ENCODE results near the gene IKZF1.

Gene IKZF1

DNA sequence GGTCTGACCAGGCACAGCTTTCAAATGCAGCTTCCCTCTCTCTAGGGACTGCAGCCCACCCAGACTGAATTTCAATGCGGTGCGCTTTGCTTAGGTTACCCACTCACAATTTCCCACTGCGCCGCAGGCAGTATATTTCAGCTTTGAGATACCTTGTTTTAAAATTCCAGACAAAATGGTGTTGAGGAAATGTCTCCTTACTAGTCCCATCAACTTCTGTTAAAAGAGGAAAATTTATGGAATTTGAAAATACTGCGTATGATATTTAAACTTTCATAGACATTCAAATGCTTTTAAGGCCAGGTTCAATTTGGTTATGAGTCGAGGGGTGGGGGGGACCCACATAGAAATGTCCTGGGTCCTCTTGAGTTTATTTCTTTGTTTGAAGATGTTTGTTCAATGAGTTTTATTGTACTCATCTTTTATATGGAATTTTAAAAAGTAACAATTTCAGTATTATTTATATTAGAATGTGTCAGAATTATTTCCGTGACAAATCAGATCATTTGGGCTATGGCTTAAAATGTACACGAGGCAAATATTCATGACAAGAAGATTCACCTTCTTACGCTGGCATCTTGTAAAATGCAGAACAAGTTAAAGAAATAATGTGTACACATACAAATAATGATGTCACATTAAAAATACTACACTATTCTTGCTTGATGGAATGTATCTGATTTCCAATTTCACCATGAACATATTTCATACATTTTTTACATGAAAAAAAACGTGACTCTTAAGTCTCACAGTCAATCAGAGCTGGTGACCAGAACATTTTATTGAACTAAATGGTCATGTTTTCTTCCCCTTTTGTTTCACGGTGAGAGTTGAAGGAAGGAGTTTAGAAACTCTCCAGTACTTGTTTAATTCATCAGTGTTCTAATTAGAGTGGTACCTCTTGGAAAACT is 1.3 kb downstream of the IKZF1 start:
- Histone ChIP-seq H2AFZ (ENCODE audit: low read length) (no peak overlapping the region; the same call in 1 of the 2 replicates), H3K4me1 (ENCODE audit: low read length) (no peaks in the 10 kb centered on the region), H3K9me3 (replicated peaks; ENCODE audit: insufficient read depth, low read length) (no peaks in the 10 kb centered on the region), H4K20me1 (ENCODE audit: insufficient read depth, low read length) (no peaks in the 10 kb centered on the region), H3K4me2 (ENCODE audit: low read depth, low read length) (peak overlapping the region; percentile 97), H3K9ac (ENCODE audit: low read length) (peak overlapping the region; percentile 93), H3K9me2 (replicated peaks; ENCODE audit: insufficient read depth, low read length) (no peaks in the 10 kb centered on the region), H3K4me3 (ENCODE audit: low read length) (peak overlapping the region; percentile 88), H3K27me3 (replicated peaks; ENCODE audit: insufficient read depth, low read length) (no peaks in the 10 kb centered on the region), H3K79me2 (ENCODE audit: low read length) (peaks cover 69% of the 10 kb centered on the region), H3F3A (ENCODE audit: insufficient read depth, low read length) (peaks cover 33% of the 10 kb centered on the region), H3K27ac (ENCODE audit: low read length) (peak overlapping the region; percentile 81), H3K36me3 (replicated peaks; ENCODE audit: insufficient read depth, low read length) (no peaks in the 10 kb centered on the region)
- peak; percentile 37 for DNase-seq
- TF ChIP-seq EZH2 (optimal IDR thresholded peaks at IDR 0.05; ENCODE audit: low read depth, low read length) = no peak
- TF ChIP-seq, protein P1, sequence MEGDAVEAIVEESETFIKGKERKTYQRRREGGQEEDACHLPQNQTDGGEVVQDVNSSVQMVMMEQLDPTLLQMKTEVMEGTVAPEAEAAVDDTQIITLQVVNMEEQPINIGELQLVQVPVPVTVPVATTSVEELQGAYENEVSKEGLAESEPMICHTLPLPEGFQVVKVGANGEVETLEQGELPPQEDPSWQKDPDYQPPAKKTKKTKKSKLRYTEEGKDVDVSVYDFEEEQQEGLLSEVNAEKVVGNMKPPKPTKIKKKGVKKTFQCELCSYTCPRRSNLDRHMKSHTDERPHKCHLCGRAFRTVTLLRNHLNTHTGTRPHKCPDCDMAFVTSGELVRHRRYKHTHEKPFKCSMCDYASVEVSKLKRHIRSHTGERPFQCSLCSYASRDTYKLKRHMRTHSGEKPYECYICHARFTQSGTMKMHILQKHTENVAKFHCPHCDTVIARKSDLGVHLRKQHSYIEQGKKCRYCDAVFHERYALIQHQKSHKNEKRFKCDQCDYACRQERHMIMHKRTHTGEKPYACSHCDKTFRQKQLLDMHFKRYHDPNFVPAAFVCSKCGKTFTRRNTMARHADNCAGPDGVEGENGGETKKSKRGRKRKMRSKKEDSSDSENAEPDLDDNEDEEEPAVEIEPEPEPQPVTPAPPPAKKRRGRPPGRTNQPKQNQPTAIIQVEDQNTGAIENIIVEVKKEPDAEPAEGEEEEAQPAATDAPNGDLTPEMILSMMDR (IDR thresholded peaks at IDR 0.05; ENCODE audit: low read length) = no peak

DNA sequence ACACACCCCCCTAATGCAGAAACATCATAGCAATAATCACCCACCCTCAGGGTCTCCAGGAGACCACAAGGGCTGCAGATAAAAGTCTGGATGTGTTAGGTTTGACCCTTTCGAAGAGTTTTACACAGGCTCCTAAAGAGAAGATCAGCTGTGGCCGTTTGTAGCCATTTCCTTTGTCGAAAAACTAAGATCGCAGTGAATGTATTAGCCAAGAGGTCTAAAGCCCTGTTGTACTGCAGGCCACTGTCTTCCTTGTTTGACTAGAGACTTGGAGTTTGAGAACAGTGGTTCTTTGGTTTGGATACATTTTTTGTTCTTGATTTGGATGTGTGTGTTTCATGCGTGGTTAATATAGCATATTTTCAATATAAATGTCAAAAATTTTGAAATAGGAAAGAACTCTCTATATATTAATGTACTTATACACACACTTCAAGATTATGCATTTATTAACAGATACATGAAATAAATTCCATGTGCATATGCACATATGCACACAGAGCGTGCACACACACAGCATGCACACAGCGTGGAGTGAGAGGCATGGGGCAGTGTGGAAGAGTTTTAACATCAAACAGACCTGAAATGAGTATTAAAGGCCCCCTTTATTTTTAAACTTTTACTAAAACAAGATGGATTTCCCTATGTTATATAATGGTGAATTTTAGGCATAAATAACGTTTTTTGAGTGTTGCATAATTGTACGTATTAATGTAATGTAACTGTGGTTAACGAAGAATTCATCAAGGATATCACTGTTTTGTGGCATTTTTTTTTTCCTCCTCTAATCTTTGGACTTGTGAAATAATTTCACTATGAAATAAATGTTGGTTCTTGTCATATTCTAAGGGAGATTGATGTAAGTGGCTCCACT is 2.2 kb downstream of the IKZF1 start:
- DNase-seq = no peak
- H3K4me2 ChIP-seq (ENCODE audit: low read depth, low read length) = peak overlapping the region; percentile 97
- peak overlapping the region; percentile 93 for H3K9ac ChIP-seq (ENCODE audit: low read length)
- no peak for TF ChIP-seq EZH2 (optimal IDR thresholded peaks at IDR 0.05; ENCODE audit: low read depth, low read length)
- no peak for TF ChIP-seq EZH2phosphoT487 (IDR thresholded peaks at IDR 0.05; ENCODE audit: low read length)
- TF ChIP-seq, protein P1 (IDR thresholded peaks at IDR 0.05; ENCODE audit: low read length) = no peak
- peaks cover 41% of the 10 kb centered on the region for H3F3A ChIP-seq (ENCODE audit: insufficient read depth, low read length)
- peaks cover 78% of the 10 kb centered on the region for H3K79me2 ChIP-seq (ENCODE audit: low read length)
- no peaks in the 10 kb centered on the region for H3K36me3 ChIP-seq (replicated peaks; ENCODE audit: insufficient read depth, low read length)
- no peaks in the 10 kb centered on the region for H4K20me1 ChIP-seq (ENCODE audit: insufficient read depth, low read length)
- no peaks in the 10 kb centered on the region for H3K9me3 ChIP-seq (replicated peaks; ENCODE audit: insufficient read depth, low read length)
- H2AFZ ChIP-seq (ENCODE audit: low read length) = no peak overlapping the region
- H3K27me3 ChIP-seq (replicated peaks; ENCODE audit: insufficient read depth, low read length) = no peaks in the 10 kb centered on the region
- H3K4me3 ChIP-seq (ENCODE audit: low read length) = peak overlapping the region; percentile 88
- H3K4me1 ChIP-seq (ENCODE audit: low read length) = no peaks in the 10 kb centered on the region
- H3K9me2 ChIP-seq (replicated peaks; ENCODE audit: insufficient read depth, low read length) = no peaks in the 10 kb centered on the region
- peak overlapping the region; percentile 81 for H3K27ac ChIP-seq (ENCODE audit: low read length)

DNA sequence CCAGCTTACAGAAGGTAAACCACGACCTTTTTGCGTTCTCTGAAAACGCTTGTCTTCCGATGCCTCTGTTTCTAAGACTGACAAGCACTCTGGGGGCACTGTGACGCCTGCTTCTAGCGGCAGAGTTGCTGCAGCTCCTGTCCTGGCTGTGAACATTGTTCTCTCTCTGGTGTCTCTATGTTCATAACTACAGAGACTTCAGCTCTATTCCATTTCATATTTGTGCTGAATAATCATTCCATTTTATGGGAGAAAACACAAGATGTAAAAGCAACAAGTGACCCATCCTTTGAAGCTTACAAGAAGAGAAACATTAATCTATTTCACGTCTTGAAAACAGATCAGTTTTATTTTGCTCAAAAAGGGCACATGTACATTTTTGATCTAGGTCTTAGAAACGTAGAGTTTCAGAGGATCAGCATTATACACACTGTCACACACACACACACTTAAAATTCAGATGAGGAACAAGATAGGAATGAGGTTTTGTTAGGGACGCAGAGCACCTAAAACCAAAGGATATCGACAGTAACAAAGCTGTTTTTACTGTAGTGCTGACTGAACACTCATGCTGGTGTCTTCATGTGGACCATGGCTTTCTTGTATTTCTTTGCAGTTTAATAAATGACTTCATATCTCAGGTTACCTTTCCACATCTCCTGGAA is 3.0 kb downstream of the IKZF1 start:
- peaks cover 48% of the 10 kb centered on the region for H3F3A ChIP-seq (ENCODE audit: insufficient read depth, low read length)
- peak overlapping the region; percentile 97 for H3K4me2 ChIP-seq (ENCODE audit: low read depth, low read length)
- H3K27ac ChIP-seq (ENCODE audit: low read length) = peak overlapping the region; percentile 81
- H3K9ac ChIP-seq (ENCODE audit: low read length) = peak overlapping the region; percentile 93
- peaks cover 86% of the 10 kb centered on the region for H3K79me2 ChIP-seq (ENCODE audit: low read length)
- no peaks in the 10 kb centered on the region for H3K36me3 ChIP-seq (replicated peaks; ENCODE audit: insufficient read depth, low read length)
- H3K4me3 ChIP-seq (ENCODE audit: low read length) = peak overlapping the region; percentile 88
- no peaks in the 10 kb centered on the region for H3K9me2 ChIP-seq (replicated peaks; ENCODE audit: insufficient read depth, low read length)
- H3K9me3 ChIP-seq (replicated peaks; ENCODE audit: insufficient read depth, low read length) = no peaks in the 10 kb centered on the region
- no peaks in the 10 kb centered on the region for H3K4me1 ChIP-seq (ENCODE audit: low read length)
- peak; percentile 85 for DNase-seq
- H3K27me3 ChIP-seq (replicated peaks; ENCODE audit: insufficient read depth, low read length) = no peaks in the 10 kb centered on the region
- H2AFZ ChIP-seq (ENCODE audit: low read length) = no peak overlapping the region
- TF ChIP-seq EZH2phosphoT487 (IDR thresholded peaks at IDR 0.05; ENCODE audit: low read length) (no peak), EZH2 (optimal IDR thresholded peaks at IDR 0.05; ENCODE audit: low read depth, low read length) (no peak)
- TF ChIP-seq, protein P1 (IDR thresholded peaks at IDR 0.05; ENCODE audit: low read length) = peak; percentile 35
- no peaks in the 10 kb centered on the region for H4K20me1 ChIP-seq (ENCODE audit: insufficient read depth, low read length)

Data from MM.1S (cell line).